Ishikawa (cell line): ENCODE measurements around the gene FERMT3.

Experiments used
- CEBPB ChIP-seq: IDR thresholded peaks from 2 replicates; pipeline ENCODE4 v1.6.1; 2012
- CREB1 ChIP-seq: IDR thresholded peaks from 2 replicates; pipeline ENCODE4 v1.6.1; 2012; ENCODE audit warnings: low read depth
- EGR1 ChIP-seq: IDR thresholded peaks from 2 replicates; pipeline ENCODE4 v1.6.1; 2012
- EP300 ChIP-seq: IDR thresholded peaks from 2 replicates; pipeline ENCODE4 v1.6.1; 2012; ENCODE audit warnings: borderline replicate concordance
- FOXM1 ChIP-seq: IDR thresholded peaks from 2 replicates; pipeline ENCODE4 v1.6.1; 2012; ENCODE audit warnings: low read depth, borderline replicate concordance
- MAX ChIP-seq: IDR thresholded peaks from 2 replicates; pipeline ENCODE4 v1.6.1; 2012
- NFIC ChIP-seq: IDR thresholded peaks from 2 replicates; pipeline ENCODE4 v1.6.1; 2012
- RAD21 ChIP-seq: IDR thresholded peaks from 2 replicates; pipeline ENCODE4 v1.6.1; 2012; ENCODE audit warnings: low read depth
- REST ChIP-seq: IDR thresholded peaks from 2 replicates; pipeline ENCODE4 v1.6.1; 2012; ENCODE audit warnings: low read depth, mild to moderate bottlenecking
- TAF1 ChIP-seq: IDR thresholded peaks from 2 replicates; pipeline ENCODE4 v1.6.1; 2012; ENCODE audit warnings: low read depth, mild to moderate bottlenecking
- TCF12 ChIP-seq: IDR thresholded peaks from 2 replicates; pipeline ENCODE4 v1.6.1; 2012; ENCODE audit warnings: low read depth
- USF1 ChIP-seq: IDR thresholded peaks from 2 replicates; pipeline ENCODE4 v1.6.1; 2012
- YY1 ChIP-seq: IDR thresholded peaks from 2 replicates; pipeline ENCODE4 v1.6.1; 2012; ENCODE audit warnings: low read depth
- ZBTB7A ChIP-seq: IDR thresholded peaks from 2 replicates; pipeline ENCODE4 v1.6.1; 2012; ENCODE audit warnings: low read depth

GRCh38 chr11:64251753-64252002 lies 45.2 kb downstream of the FERMT3 start:
- TF ChIP-seq MAX: no peak
- no peak for TF ChIP-seq ZBTB7A
- no peak for TF ChIP-seq RAD21
- no peak for TF ChIP-seq YY1
- TF ChIP-seq CEBPB: no peak
- TF ChIP-seq EP300: no peak
- no peak for TF ChIP-seq FOXM1
- no peak for TF ChIP-seq TAF1
- no peak for TF ChIP-seq USF1
- no peak for TF ChIP-seq CREB1
- no peak for TF ChIP-seq REST
- TF ChIP-seq TCF12: no peak
- no peak for TF ChIP-seq NFIC
- TF ChIP-seq EGR1: no peak
